ENCODE measurements around the gene CCDC39.

- TF ChIP-seq CTCF (IDR thresholded peaks at IDR 0.05) (no peak), POLR2A (IDR thresholded peaks at IDR 0.05) (no peak)
Measured at GRCh38 chr3:180683816-180684215, 4.5 kb upstream of the CCDC39 start.

Measured in heart left ventricle (tissue), 13 donors.